ENCODE results near the gene CGREF1. TPM values are rescaled to one million over a fixed set of nuclear protein-coding genes. Genes with fewer than 3 reads are reported as not detected.

Gene CGREF1
- total and polyA plus RNA-seq, 2 donors (not counting 1 experiment from before 2014, with no cell fraction given): 1.5 to 2.3 TPM

- Histone ChIP-seq H3K9ac (ENCODE audit: insufficient read depth, low read length) (no peak overlapping the region), H3K4me1 (ENCODE audit: control insufficient read depth, extremely low read depth, insufficient read depth, low read length) (no peaks in the 10 kb centered on the region), H3K79me2 (ENCODE audit: control insufficient read depth, insufficient read depth, low read length) (no peaks in the 10 kb centered on the region), H3K4me2 (ENCODE audit: extremely low read depth, insufficient read depth, low read length) (no peak overlapping the region), H4K20me1 (ENCODE audit: control insufficient read depth, extremely low read depth, insufficient read depth, low read length) (no peaks in the 10 kb centered on the region), H3K4me3 (replicated peaks in 1 of 4; ENCODE audit: control extremely low read depth in 1 of 4, insufficient read depth in 1 of 4, low read depth in 3 of 4, low read length in 4 of 4) (no peak overlapping the region), H3K27me3 (ENCODE audit: control insufficient read depth, insufficient read depth, low read length) (peaks cover 33% of the 10 kb centered on the region), H3K36me3 (ENCODE audit: control insufficient read depth, insufficient read depth, low read length) (no peaks in the 10 kb centered on the region), H3K9me3 (ENCODE audit: control insufficient read depth, insufficient read depth, low read depth, low read length) (no peaks in the 10 kb centered on the region), H3K27ac (ENCODE audit: insufficient read depth, low read length) (no peak overlapping the region), H2AFZ (ENCODE audit: low read length) (no peak overlapping the region)
- TF ChIP-seq CTCF (conservative IDR thresholded peaks at IDR 0.05 in 1 of 2, IDR thresholded peaks at IDR 0.05 in 1 of 2; ENCODE audit: low read depth in 1 of 2, low read length in 2 of 2): no peak
- TF ChIP-seq EZH2 (IDR thresholded peaks at IDR 0.05; ENCODE audit: low read length, missing control alignments): no peak
- no peak for DNase-seq (ENCODE audit: low read depth in 2 of 2)
Observed at GRCh38 chr2:27145682-27146081, 26.8 kb upstream of the CGREF1 start.

- Histone ChIP-seq H3K9me3 (ENCODE audit: control insufficient read depth, insufficient read depth, low read depth, low read length) (no peaks in the 10 kb centered on the region), H3K4me2 (ENCODE audit: extremely low read depth, insufficient read depth, low read length) (no peak overlapping the region), H3K4me3 (replicated peaks in 1 of 4; ENCODE audit: control extremely low read depth in 1 of 4, insufficient read depth in 1 of 4, low read depth in 3 of 4, low read length in 4 of 4) (no peak overlapping the region), H3K79me2 (ENCODE audit: control insufficient read depth, insufficient read depth, low read length) (no peaks in the 10 kb centered on the region), H2AFZ (ENCODE audit: low read length) (no peak overlapping the region), H3K9ac (ENCODE audit: insufficient read depth, low read length) (no peak overlapping the region), H3K27ac (ENCODE audit: insufficient read depth, low read length) (no peak overlapping the region), H3K4me1 (ENCODE audit: control insufficient read depth, extremely low read depth, insufficient read depth, low read length) (no peaks in the 10 kb centered on the region), H3K36me3 (ENCODE audit: control insufficient read depth, insufficient read depth, low read length) (no peaks in the 10 kb centered on the region), H4K20me1 (ENCODE audit: control insufficient read depth, extremely low read depth, insufficient read depth, low read length) (no peaks in the 10 kb centered on the region), H3K27me3 (ENCODE audit: control insufficient read depth, insufficient read depth, low read length) (peaks cover 19% of the 10 kb centered on the region)
- no peak for DNase-seq (ENCODE audit: low read depth in 2 of 2)
- TF ChIP-seq EZH2 (IDR thresholded peaks at IDR 0.05; ENCODE audit: low read length, missing control alignments) (no peak), CTCF (conservative IDR thresholded peaks at IDR 0.05 in 1 of 2, IDR thresholded peaks at IDR 0.05 in 1 of 2; ENCODE audit: low read depth in 1 of 2, low read length in 2 of 2) (no peak)
Observed at GRCh38 chr2:27143285-27143684, 24.4 kb upstream of the CGREF1 start.

DNA sequence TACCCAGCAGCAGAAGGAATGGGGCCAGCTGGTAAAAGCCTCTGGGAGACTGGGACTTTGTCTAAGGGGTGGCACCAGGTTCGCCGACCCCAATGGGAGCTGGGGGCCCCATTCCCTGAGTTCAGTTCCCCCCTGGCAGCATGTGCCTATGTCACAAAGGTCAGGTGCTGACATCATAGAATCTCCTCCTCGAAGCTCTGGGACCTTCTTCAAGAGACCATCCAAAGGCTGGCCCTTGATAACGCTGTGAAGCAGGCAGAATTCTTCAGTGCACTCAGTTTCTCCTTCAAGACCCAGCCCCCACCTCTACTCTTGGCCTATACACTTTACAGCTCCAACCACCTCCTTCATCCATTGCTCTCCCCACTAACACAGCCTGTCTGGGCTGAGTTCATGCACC lies 20.4 kb upstream of the CGREF1 start, which contains the start of gene PRR30:
Gene PRR30, minus strand, starts transcription at position 101 of the 400 bp plus-strand sequence. CDS start 1,081 bp downstream, outside the sequence.
- H4K20me1 ChIP-seq (ENCODE audit: control insufficient read depth, extremely low read depth, insufficient read depth, low read length): no peaks in the 10 kb centered on the region
- H3K79me2 ChIP-seq (ENCODE audit: control insufficient read depth, insufficient read depth, low read length): no peaks in the 10 kb centered on the region
- H3K9me3 ChIP-seq (ENCODE audit: control insufficient read depth, insufficient read depth, low read depth, low read length): no peaks in the 10 kb centered on the region
- H3K9ac ChIP-seq (ENCODE audit: insufficient read depth, low read length): no peak within 1 kb of the TSS
- DNase-seq (ENCODE audit: low read depth in 2 of 2): no peak
- peaks cover 15% of the 10 kb centered on the region for H3K27me3 ChIP-seq (ENCODE audit: control insufficient read depth, insufficient read depth, low read length)
- H3K4me3 ChIP-seq (replicated peaks in 1 of 4; ENCODE audit: control extremely low read depth in 1 of 4, insufficient read depth in 1 of 4, low read depth in 3 of 4, low read length in 4 of 4): no peak within 1 kb of the TSS
- no peak within 1 kb of the TSS for H3K27ac ChIP-seq (ENCODE audit: insufficient read depth, low read length)
- H3K4me1 ChIP-seq (ENCODE audit: control insufficient read depth, extremely low read depth, insufficient read depth, low read length): no peaks in the 10 kb centered on the region
- TF ChIP-seq CTCF (conservative IDR thresholded peaks at IDR 0.05 in 1 of 2, IDR thresholded peaks at IDR 0.05 in 1 of 2; ENCODE audit: low read depth in 1 of 2, low read length in 2 of 2) (no peak), EZH2 (IDR thresholded peaks at IDR 0.05; ENCODE audit: low read length, missing control alignments) (no peak)
- H2AFZ ChIP-seq (ENCODE audit: low read length): no peak within 1 kb of the TSS
- no peaks in the 10 kb centered on the region for H3K36me3 ChIP-seq (ENCODE audit: control insufficient read depth, insufficient read depth, low read length)
- H3K4me2 ChIP-seq (ENCODE audit: extremely low read depth, insufficient read depth, low read length): no peak within 1 kb of the TSS
